ENCODE results near the gene VPS8. TPM values are rescaled to one million over a fixed set of nuclear protein-coding genes. Genes with fewer than 3 reads are reported as not detected.

The VPS8 gene
- total RNA-seq, 1 experiment from 2014 or later: 37.6 TPM

DNA sequence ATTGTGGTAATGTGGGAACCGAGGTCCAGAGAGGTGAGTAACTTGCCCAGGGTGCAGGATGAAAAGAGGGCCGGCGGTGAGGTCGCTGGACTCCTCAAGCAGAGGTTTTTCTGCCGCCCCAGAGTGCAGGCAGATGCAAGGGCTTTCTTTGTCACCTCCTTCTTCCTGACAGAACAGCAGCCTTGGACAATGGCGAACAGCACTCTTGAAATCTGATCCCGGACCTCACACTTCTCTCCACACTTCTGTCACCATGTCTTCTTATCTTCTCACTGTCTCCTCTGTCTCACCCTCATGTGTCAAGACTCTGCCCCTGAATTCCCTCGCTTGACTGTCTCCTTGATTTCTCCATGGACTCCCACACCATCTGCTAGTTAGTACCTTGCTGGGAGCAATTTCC lies 15.4 kb upstream of the VPS8 start:
- no peaks in the 10 kb centered on the region for H3K9me3 ChIP-seq (ENCODE audit: control insufficient read depth in 1 of 2, insufficient read depth in 1 of 2, low read depth in 1 of 2, low read length in 2 of 2)
- no peaks in the 10 kb centered on the region for H3K9me2 ChIP-seq (ENCODE audit: insufficient read depth)
- BruUV-seq (replicated peaks): no TSS peak
- intact Hi-C loops (cut with micrococcal nuclease): no loop called here
- ATAC-seq: no peak
- no peaks in the 10 kb centered on the region for H3K79me2 ChIP-seq (ENCODE audit: insufficient read depth, low read length)
- ChIA-PET CTCF (interaction anchor here (0.7 kb wide), 2 partner anchors 9 to 70 kb away, joined by 3 read pairs; no protein-coding TSS in a partner anchor), POLR2A (interaction anchor here (1.2 kb wide), 1 partner anchor 11 kb away, joined by 8 read pairs; no protein-coding TSS in a partner anchor), RAD21 (ENCODE audit: low non-redundant PET in 1 of 2, low total read pairs in 2 of 2, uncharacterized antibody in 2 of 2, unreplicated experiment in 2 of 2) (no interaction called here)
- no peak overlapping the region for H3K27ac ChIP-seq (ENCODE audit: low read depth, low read length)
- no peaks in the 10 kb centered on the region for H3K36me3 ChIP-seq (ENCODE audit: control insufficient read depth in 1 of 2, insufficient read depth in 2 of 2, low read length in 2 of 2)
- no peak overlapping the region for H2AFZ ChIP-seq (ENCODE audit: low read depth, low read length, poor library complexity, severe bottlenecking)
- no peak overlapping the region for H3K4me3 ChIP-seq (replicated peaks in 1 of 2; ENCODE audit: low read depth in 1 of 2, low read length in 2 of 2)
- TF ChIP-seq, protein P1, sequence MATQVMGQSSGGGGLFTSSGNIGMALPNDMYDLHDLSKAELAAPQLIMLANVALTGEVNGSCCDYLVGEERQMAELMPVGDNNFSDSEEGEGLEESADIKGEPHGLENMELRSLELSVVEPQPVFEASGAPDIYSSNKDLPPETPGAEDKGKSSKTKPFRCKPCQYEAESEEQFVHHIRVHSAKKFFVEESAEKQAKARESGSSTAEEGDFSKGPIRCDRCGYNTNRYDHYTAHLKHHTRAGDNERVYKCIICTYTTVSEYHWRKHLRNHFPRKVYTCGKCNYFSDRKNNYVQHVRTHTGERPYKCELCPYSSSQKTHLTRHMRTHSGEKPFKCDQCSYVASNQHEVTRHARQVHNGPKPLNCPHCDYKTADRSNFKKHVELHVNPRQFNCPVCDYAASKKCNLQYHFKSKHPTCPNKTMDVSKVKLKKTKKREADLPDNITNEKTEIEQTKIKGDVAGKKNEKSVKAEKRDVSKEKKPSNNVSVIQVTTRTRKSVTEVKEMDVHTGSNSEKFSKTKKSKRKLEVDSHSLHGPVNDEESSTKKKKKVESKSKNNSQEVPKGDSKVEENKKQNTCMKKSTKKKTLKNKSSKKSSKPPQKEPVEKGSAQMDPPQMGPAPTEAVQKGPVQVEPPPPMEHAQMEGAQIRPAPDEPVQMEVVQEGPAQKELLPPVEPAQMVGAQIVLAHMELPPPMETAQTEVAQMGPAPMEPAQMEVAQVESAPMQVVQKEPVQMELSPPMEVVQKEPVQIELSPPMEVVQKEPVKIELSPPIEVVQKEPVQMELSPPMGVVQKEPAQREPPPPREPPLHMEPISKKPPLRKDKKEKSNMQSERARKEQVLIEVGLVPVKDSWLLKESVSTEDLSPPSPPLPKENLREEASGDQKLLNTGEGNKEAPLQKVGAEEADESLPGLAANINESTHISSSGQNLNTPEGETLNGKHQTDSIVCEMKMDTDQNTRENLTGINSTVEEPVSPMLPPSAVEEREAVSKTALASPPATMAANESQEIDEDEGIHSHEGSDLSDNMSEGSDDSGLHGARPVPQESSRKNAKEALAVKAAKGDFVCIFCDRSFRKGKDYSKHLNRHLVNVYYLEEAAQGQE (IDR thresholded peaks at IDR 0.05; ENCODE audit: low read depth): no peak
- TF ChIP-seq EGR1 (IDR thresholded peaks at IDR 0.05; ENCODE audit: low read depth) (no peak), JUND (IDR thresholded peaks at IDR 0.05) (no peak), YY1 (IDR thresholded peaks at IDR 0.05; ENCODE audit: extremely low read depth, insufficient replicate concordance, low read depth, low read length) (no peak), CBX3 (IDR thresholded peaks at IDR 0.05; ENCODE audit: low read depth) (no peak), ZNF274 (IDR thresholded peaks at IDR 0.05; ENCODE audit: low read depth, low read length) (no peak), EZH2 (IDR thresholded peaks at IDR 0.05) (no peak), FOSL1 (IDR thresholded peaks at IDR 0.05; ENCODE audit: low read depth) (no peak), POLR2AphosphoS5 (IDR thresholded peaks at IDR 0.05; ENCODE audit: low read depth, low read length) (no peak), ELF1 (IDR thresholded peaks at IDR 0.05; ENCODE audit: borderline replicate concordance, low read depth) (no peak)
- TF ChIP-seq, protein P2, sequence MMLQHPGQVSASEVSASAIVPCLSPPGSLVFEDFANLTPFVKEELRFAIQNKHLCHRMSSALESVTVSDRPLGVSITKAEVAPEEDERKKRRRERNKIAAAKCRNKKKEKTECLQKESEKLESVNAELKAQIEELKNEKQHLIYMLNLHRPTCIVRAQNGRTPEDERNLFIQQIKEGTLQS (IDR thresholded peaks at IDR 0.05): no peak
- TF ChIP-seq, protein P3, sequence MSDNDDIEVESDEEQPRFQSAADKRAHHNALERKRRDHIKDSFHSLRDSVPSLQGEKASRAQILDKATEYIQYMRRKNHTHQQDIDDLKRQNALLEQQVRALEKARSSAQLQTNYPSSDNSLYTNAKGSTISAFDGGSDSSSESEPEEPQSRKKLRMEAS (IDR thresholded peaks at IDR 0.05): no peak
- no peaks in the 10 kb centered on the region for H3K4me1 ChIP-seq (ENCODE audit: control insufficient read depth in 1 of 2, insufficient read depth in 2 of 2, low read length in 2 of 2)
- no peak for DNase-seq (ENCODE audit: low read depth, low spot score)
- H3K27me3 ChIP-seq (ENCODE audit: insufficient read depth, low read length): no peaks in the 10 kb centered on the region
- H3K9ac ChIP-seq (ENCODE audit: low read length): no peak overlapping the region
- no peak overlapping the region for H3K4me2 ChIP-seq (ENCODE audit: low read length)
- no peaks in the 10 kb centered on the region for H4K20me1 ChIP-seq (ENCODE audit: insufficient read depth)

All from HCT116 (cell line).